GM19035 (cell line): ENCODE data around the gene PPP3R1.

ENCODE experiments used
- ATAC-seq: cut with Tn5 transposase; IDR thresholded peaks from one replicate; pipeline ENCODE4 v1.9.1; 2021; ENCODE audit not compliant: unreplicated experiment

PPP3R1 gene

DNA sequence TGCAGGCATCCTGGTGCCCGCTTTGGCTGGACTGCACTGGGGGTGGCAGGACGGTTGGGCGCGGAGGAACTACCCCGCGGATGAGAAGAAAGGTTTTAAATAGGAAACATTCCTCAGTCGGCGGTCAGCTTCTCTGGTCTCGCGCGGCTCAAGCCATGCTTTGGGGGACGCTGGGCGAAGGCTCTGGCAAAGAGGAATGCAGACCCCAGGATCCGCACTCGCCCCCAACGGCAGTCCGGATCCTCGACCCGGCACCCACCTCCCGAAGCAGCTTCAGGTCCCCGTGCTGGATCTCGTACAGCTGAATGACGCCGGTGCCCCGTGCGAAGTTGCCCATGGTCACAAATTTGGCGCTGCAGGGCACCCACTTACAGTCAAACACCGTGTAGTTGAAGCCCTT is 95.3 kb downstream of the PPP3R1 start:
- ATAC-seq: peak; percentile 39

DNA sequence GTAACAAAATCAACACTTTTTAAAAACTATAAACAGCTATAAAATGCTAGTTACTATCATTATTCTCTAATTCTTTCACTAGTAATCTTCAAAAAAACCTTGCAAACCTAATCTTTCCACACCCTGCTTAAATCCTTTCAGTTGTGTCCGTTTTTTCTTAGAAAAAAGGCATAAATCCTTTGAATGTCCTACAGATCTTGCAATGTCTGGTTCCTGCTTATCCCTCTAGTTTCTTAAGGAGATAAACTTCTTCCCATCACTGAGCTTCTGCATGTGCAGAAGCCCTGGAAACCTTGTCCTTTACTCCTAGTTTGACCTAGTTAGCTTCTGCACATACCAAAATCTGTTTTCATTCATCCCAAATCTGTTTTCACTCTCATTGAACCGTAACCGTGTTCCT is 95.9 kb downstream of the PPP3R1 start:
- no peak for ATAC-seq

DNA sequence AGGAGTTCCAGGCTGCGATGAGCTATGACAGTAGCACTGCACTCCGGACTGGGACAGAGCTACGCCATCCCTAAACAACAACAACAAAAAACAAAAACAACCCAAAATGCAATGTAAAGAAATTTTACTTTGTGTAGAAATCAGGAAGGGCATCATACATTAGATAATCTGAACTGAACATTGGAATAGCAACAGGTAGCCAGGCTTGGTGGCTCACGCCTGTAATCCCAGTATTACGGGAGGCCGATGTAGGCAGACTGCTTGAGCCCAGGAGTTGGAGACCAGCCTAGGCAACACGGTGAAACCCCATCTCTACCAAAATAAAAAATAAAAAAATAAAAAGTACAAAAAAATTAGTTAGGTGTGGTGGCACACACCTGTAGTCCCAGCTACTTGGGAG is 96.7 kb downstream of the PPP3R1 start:
- no peak for ATAC-seq

GRCh38 chr2:68152681-68153347 is 99.5 kb downstream of the PPP3R1 start:
- ATAC-seq: no peak

DNA sequence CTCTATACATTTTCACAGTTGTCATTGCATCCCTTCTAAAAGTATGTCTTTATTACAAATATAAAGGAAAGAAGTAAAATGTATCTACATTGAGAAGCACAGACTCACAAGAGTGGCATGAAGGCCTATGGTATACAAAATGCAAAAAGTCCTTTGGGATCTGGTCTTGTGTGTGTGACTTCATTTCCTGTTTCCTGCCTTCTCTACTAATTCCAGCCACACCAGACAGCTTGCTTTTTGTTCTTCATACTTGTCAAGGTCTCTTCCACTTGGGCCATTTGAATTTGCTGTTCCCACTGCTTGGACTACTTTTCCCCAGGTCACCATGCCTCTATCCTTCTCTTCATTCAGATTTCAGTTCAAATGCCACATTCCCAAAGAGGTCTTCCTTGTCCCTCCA is 101.3 kb downstream of the PPP3R1 start:
- no peak for ATAC-seq

DNA sequence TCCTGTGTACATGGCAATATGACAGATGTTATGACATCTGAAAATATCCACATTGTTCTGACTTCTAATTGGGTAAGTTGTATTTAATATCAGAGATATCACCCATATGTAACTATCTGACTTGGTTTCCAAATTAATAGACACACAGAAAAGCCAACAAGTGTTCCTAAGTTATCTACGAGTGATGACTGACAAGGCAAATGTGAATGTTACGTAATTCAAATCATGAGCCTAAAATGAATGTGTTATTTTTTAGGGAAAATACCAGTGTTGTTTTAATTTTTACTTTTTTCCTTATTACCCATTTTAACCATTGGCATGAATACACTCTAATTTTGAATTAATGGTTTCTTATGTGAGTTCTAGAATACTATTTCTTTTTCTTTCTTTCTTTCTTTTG is 110.5 kb downstream of the PPP3R1 start:
- ATAC-seq: no peak

- no peak for ATAC-seq
Observed at GRCh38 chr2:68135448-68136320, 116.6 kb downstream of the PPP3R1 start.

GRCh38 chr2:68134554-68134953 is 117.8 kb downstream of the PPP3R1 start:
- no peak for ATAC-seq

- no peak for ATAC-seq
Observed at GRCh38 chr2:68134120-68134519, 118.2 kb downstream of the PPP3R1 start.
